Limb (tissue), 2 donors: Measurements from ENCODE around the gene ORM1.

Experiments
- DNase-seq, 2 donors: peaks; one replicate each; pipeline ENCODE4 v3.0.0-alpha.2; 2016; ENCODE audit errors: extremely low spot score in 2 of 2

The ORM1 gene

GRCh38 chr9:114287001-114287762 lies 35.7 kb upstream of the ORM1 start:
- peak in 1 of 2 donors; percentile 56 for DNase-seq

DNA sequence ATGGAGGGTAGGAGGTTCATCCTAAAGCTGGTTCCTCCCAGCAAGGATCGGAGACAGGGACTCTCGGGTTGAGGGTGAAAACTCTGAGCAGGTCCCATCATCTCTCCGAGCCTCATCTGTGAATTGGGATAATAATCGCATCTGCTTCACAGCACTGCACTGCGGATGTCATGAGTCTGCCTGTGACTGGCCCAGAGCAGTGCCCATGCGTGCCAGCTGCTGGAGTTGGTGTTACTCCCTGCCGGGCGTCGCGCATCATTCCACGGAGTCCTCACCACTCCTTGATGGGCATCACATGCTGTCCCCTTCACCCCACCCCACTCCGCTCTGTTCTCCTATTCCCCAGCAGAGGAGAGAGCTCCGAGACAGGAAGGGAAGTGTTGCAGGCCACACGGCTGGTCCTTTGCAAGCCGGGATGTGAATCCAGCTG lies 35.1 kb upstream of the ORM1 start:
- DNase-seq: no peak

- DNase-seq: peak in 1 of 2 donors; percentile 43
These were observed 34.5 kb upstream of the ORM1 start for GRCh38 chr9:114288193-114289091.

- DNase-seq: peak in 1 of 2 donors; percentile 32
These were observed 33.8 kb upstream of the ORM1 start for GRCh38 chr9:114289106-114289505.

DNA sequence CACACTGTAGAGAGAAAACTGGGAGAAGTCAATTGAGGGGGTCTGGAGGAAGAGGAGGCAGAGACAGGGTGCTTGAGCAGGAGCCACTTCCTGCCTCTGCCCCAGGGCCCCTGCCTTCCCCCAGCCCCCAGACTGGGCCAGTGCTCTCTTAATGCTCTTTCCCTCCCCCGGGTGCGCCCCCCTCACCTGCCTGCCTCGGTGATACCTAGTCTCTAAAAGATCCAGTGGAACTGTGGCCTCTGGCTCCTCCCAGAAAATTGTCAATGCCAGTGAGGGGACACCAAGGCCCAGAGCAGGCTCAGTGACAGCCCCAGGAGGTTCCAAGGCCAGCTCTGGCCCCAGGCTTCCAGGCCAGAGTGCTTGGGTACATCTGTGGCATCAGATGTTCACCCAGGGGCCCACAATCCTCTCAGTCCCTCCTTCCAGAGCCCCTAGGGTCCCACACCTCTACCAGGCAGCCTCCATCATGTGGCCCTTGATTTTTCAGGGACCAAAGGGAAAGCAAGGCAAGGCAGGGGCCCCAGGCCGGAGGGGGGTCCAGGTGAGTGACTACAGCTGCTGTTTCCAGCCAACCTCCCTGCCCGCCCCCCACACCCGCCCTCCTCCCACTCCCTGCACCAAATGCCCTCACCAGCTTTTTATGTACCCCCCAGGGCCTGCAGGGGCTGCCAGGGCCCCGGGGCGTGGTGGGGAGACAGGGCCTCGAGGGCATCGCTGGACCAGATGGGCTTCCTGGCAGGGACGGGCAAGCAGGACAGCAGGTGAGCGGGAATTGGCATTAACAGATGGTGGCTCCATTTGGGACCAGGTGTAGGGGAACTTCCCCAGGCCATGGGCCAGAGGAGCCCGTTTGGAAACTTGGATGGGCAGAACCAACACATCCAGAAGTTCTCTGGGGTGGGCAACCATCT lies 33.1 kb upstream of the ORM1 start:
- peak in 1 of 2 donors; percentile 39 for DNase-seq

DNA sequence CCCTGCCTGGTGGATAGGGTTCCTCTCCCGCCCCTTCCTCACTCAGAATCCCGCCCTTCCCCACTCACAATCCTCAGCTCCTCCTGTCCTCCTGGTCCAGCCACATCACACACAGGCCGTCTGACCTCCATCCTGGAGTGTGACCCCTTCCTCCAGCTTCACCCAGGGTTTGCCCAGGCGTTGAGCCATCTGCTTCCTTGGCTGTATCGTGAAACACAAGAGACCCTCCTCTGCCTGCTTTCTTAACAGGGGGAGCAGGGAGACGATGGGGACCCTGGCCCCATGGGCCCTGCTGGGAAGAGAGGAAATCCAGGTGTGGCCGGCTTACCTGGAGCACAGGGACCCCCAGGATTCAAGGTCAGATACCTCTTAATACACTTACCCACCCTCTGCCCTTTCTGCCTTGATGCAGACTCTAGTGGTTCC lies 32.3 kb upstream of the ORM1 start:
- DNase-seq: no peak

GRCh38 chr9:114291064-114291474 lies 31.8 kb upstream of the ORM1 start:
- peak; percentile 47 to 90 for DNase-seq

GRCh38 chr9:114291886-114292590 lies 30.9 kb upstream of the ORM1 start:
- peak in 1 of 2 donors; percentile 20 for DNase-seq

GRCh38 chr9:114294664-114295063 lies 28.2 kb upstream of the ORM1 start:
- no peak for DNase-seq

GRCh38 chr9:114296338-114296737 lies 26.6 kb upstream of the ORM1 start:
- no peak for DNase-seq

- DNase-seq: peak in 1 of 2 donors; percentile 23
These were observed 23.4 kb upstream of the ORM1 start for GRCh38 chr9:114299286-114300152.

DNA sequence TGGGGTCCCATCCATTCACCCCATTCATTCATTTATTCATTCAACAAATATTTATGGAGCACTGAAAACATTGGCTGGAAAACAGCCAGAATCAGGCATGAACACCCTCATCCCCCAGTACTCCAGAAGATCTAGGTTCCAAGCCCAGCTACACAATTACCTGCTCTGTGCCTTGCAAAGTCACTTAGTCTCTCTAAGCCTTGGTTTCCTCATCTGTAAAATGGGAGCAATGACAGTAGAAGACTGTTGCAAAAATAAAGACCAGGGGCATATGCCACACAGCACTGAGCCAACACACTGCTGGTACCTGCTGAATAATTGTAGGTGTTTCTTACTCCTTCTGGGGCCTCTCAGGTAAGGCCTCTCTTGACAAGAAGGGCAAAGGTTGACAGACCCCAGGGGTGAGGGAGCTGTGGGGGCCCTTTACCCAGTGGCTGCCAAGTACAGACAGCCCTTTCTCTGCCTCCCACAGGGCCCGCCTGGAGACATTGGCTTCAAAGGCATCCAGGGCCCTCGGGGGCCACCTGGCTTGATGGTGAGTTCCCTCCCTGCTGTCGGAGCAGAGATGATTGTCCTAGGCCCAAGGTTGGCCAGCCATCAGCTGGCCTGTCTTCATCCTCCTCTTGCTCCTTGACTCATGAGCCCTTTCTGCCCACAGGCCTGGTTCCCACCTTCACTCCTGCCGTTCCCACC lies 22.6 kb upstream of the ORM1 start:
- peak in 1 of 2 donors; percentile 24 for DNase-seq

DNA sequence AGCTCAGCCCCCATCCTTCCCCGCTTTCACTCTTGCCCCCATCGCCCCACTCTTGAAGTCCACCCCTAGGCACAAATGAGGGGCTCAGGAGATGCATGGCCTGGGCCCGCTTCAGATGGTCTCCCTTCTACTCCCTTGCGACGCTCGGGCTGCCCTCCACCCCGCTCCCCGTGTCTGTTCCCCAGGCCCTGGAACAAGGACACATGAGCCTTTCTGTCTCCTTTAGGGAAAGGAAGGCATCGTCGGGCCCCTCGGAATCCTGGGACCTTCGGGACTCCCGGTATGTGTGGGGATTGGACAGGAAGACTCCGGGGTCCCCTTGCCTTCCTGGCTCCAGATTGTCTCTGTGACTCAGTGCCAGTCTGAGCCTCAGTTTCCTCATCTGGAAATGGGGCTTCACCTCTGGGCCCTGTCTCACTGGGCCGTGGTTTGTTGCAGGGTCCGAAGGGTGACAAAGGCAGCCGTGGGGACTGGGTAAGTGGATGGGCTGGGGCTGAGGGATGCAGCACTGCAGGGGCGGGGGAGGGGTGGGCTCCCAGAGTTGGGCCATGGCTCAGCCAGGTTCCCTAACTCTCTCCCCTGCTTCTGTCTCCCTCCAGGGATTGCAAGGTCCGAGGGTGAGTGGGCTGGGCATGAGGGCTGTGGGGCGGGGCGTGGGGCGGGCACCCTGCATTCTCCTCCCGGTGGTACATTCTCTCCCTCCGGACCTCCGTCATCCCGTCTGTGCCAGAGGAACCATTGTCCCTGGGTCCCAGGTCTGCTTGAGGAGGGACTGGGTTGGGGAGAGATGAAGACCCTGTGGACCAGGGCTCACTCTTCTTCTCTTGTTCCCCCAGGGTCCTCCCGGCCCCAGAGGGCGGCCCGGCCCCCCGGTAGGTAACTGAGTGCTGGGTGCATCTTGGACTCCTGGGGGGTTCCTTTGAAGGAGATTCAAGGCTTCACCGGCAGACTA lies 21.8 kb upstream of the ORM1 start:
- peak in 1 of 2 donors; percentile 21 for DNase-seq

DNA sequence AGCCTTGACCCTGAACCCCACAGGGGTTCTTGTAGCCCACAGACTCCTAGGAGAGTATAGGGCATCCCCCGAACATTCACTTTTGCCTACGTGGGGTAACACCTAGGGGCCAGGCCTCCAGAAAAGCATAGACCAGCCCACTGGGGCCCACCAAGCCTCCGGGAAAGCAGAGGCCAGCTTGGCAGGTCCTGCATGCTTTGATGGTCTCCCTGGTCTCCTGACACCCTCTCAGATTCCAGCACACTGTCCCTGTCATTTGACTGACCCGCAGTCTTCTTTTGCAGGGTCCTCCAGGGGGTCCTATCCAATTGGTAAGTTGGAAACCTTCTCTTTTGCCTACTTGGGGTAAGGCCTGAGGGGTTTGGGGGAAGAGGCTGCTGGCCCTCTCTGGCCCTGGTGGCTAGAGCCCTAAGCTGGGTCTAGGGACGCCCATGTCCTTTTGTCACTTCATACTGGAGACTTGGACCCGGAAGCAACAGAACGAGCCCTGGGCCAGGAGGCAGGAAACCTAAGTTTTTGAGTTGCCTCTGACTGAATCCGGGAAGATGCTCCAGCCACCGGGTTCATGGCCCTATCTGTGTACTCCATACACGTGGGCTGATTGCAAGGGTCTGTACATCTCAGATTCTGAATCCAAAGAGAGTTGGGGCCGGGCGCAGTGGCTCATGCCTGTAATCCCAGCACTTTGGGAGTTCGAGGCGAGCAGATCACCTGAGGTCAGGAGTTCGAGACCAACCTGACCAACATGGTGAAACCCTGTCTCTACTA lies 20.9 kb upstream of the ORM1 start:
- DNase-seq: peak in 1 of 2 donors; percentile 18

DNA sequence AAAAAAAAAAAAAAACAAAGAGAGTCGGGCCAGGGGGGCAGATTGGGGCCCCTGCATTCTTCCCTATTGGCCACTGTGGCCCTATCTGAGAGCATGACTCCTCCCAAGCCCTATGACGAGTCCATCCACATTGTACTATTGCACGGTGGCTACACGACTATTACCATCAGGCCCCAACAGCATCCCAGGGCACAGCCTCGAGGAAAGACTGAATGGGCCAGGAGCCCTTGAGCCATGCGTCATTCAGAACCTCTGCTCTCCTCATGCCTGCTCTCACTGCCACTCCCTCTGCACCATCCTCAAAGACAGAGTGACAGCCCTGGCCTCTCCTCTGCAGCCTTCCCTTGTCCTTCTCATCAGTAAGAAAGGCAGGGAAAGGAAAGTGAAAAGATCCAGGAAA lies 20.2 kb upstream of the ORM1 start:
- DNase-seq: no peak

DNA sequence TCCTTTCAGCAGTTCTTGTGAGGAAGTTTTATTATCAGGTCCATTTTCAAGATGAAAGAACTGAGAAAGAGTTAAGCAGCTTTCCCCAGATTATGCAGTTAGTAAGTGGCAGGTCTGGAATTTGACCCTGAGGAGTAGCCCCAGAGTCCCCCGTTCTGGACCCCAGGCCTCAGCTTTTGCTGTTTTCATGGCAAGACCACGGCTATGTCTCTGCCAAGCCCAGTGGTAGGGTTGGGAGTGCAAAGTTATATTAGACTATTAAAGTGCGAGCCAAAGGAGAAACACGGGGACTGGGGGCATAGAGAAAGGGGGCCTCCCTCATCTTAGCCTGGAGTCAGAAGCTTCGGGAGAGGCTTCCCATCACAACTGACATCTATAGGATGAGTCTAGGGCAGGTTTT lies 19.3 kb upstream of the ORM1 start:
- peak in 1 of 2 donors; percentile 17 for DNase-seq

DNA sequence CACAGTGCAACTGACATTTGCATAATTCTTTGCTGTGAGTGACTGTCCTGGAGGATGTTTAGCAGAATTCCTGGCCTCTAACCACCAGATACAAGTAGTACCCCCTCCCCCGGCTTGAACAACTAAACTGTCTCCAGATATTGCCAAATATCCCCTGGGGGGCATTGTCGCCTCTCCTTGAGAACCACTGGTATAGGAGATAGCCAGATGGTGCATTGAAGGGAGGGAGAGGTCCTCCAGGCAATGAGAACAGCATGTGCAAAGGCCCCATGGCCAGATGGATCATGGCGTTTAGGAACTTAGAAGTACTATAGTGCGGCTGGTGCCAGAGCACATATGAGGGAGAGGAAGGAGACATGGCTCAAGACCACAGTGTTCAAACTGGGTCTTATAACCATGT lies 18.9 kb upstream of the ORM1 start:
- DNase-seq: peak in 1 of 2 donors; percentile 26
